Gastrocnemius medialis (tissue), 4 donors: ENCODE results near the gene NLRP6.

Experiments used
- POLR2A ChIP-seq, 2 donors: fragments of 450-650 bp; IDR thresholded peaks; one replicate each; pipeline ENCODE4 v1.6.1; 2017; ENCODE audit warnings: antibody characterized with exemption in 2 of 2, mild to moderate bottlenecking in 2 of 2, moderate library complexity in 2 of 2
- TF ChIP-seq, protein P1 (sequence below), 5 experiments: fragments of 450-650 bp in 3 of 5; fragments of 200-600 bp in 2 of 5; sonication (generic) in 2 of 5; IDR thresholded peaks in 4 of 5; conservative IDR thresholded peaks in 1 of 5; 1 replicate in 4 of 5; 2 replicates in 1 of 5; pipeline ENCODE4 v1.5.1; 2016 to 2019; ENCODE audit warnings: antibody characterized with exemption in 5 of 5, mild to moderate bottlenecking in 3 of 5, moderate library complexity in 3 of 5

DNA sequence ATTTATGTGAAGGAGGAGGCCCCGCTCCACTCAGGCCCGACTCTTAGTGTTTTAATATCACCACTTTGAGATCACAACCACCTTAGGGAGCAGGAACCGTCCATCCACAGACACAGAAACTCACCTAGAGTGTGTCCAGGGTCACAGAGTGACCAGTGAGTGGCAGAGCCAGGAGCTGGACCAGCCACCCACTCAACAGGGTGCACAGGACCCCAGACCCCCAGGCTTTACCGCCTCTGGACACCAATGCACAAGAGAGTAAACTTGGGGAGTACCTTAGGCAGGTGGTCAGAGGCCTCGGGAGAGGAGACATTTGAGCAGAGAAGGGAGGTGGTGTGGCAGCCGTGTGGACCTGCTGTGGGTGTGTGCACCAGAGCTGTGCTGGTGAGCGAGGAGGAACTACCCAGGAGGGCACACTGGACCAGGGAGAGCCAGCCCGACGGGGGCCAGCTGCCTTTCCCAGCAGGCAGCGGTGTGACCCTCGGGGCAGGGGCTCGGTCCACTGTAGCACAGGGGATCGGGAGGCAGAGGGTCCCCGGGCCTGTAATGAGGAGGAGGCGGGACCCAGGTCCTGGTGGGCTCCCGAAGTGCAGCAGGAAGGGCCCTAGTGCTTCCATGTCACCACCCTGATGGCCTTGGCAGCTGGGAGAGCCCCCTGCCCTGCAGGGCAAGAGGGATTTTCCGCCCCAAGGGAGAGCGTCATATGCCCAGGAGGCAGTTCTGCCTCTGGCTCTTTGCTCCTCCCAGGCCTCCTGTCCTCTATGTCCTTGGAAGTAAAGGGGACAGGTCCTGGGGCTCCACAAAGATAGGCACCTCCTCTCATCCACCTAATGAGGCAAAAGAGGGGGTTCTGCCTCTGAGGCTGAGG is 7.5 kb upstream of the NLRP6 start:
- TF ChIP-seq, protein P1, sequence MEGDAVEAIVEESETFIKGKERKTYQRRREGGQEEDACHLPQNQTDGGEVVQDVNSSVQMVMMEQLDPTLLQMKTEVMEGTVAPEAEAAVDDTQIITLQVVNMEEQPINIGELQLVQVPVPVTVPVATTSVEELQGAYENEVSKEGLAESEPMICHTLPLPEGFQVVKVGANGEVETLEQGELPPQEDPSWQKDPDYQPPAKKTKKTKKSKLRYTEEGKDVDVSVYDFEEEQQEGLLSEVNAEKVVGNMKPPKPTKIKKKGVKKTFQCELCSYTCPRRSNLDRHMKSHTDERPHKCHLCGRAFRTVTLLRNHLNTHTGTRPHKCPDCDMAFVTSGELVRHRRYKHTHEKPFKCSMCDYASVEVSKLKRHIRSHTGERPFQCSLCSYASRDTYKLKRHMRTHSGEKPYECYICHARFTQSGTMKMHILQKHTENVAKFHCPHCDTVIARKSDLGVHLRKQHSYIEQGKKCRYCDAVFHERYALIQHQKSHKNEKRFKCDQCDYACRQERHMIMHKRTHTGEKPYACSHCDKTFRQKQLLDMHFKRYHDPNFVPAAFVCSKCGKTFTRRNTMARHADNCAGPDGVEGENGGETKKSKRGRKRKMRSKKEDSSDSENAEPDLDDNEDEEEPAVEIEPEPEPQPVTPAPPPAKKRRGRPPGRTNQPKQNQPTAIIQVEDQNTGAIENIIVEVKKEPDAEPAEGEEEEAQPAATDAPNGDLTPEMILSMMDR (IDR thresholded peaks at IDR 0.05 in 4 of 5, conservative IDR thresholded peaks at IDR 0.05 in 1 of 5), result no peak
- TF ChIP-seq POLR2A (IDR thresholded peaks at IDR 0.05), result no peak
